Transverse colon (tissue), 4 donors: ENCODE results near the gene KIFC1.

Experiments used
- POLR2A ChIP-seq: fragments of 450-650 bp; IDR thresholded peaks from one replicate; pipeline ENCODE4 v1.6.1; 2016; ENCODE audit warnings: antibody characterized with exemption, mild to moderate bottlenecking, moderate library complexity
- POLR2AphosphoS5 ChIP-seq, 3 donors: sonication (generic); formaldehyde crosslinking; IDR thresholded peaks; one replicate each; pipeline ENCODE4 v1.6.1; 2016; ENCODE audit warnings: antibody characterized with exemption in 3 of 3
- TF ChIP-seq, protein P1 (sequence below), 5 experiments: fragments of 200-600 bp in 3 of 5; fragments of 450-650 bp in 2 of 5; sonication (generic) in 3 of 5; IDR thresholded peaks; 1 replicate in 2 of 5; 2 replicates in 3 of 5; pipeline ENCODE4 v1.5.1; 2016 to 2017; ENCODE audit warnings: antibody characterized with exemption in 5 of 5, inconsistent platforms in 3 of 5, mild to moderate bottlenecking in 2 of 5, moderate library complexity in 1 of 5

DNA sequence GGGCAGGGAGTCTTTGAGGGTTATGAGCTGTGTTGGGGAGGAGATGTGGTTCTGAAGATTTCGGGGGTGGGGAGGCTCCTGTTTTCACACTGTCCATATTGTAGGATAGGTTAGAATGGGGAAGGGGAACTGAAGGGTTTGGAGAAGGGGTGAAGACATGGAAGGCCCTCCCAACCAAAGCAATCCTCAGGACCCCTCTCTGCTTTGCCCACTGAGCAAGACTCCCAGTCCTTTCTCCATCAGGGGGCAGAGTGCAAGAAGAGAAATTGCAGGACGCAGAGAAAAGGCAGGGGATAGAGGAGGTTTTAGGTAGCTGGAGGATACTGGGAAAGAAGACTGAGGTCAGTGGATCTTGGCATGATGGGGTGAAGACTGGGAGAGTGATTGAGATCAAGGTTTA, 32.2 kb downstream of the KIFC1 start:
- TF ChIP-seq POLR2AphosphoS5 (IDR thresholded peaks at IDR 0.05) (no peak), POLR2A (no peak)
- TF ChIP-seq, protein P1, sequence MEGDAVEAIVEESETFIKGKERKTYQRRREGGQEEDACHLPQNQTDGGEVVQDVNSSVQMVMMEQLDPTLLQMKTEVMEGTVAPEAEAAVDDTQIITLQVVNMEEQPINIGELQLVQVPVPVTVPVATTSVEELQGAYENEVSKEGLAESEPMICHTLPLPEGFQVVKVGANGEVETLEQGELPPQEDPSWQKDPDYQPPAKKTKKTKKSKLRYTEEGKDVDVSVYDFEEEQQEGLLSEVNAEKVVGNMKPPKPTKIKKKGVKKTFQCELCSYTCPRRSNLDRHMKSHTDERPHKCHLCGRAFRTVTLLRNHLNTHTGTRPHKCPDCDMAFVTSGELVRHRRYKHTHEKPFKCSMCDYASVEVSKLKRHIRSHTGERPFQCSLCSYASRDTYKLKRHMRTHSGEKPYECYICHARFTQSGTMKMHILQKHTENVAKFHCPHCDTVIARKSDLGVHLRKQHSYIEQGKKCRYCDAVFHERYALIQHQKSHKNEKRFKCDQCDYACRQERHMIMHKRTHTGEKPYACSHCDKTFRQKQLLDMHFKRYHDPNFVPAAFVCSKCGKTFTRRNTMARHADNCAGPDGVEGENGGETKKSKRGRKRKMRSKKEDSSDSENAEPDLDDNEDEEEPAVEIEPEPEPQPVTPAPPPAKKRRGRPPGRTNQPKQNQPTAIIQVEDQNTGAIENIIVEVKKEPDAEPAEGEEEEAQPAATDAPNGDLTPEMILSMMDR (IDR thresholded peaks at IDR 0.05): no peak
